T-helper 17 cell (primary cell): Measurements from ENCODE around the gene PTPN20. TPM values are rescaled to one million over a fixed set of nuclear protein-coding genes. Genes with fewer than 3 reads are reported as not detected.

Experiments
- ATAC-seq: fragments of 150-1000 bp; cut with Tn5 transposase; 2 replicates; pipeline ENCODE4 v1.10.0; 2021; ENCODE audit warnings: mild to moderate bottlenecking, moderate library complexity
- DNase-seq, 3 donors: peaks; one replicate each; pipeline versions ENCODE4 v3.0.0 to v3.0.0-alpha.2; 2020 to 2021
- H3K9me3 ChIP-seq: one replicate; pipeline ENCODE4 v1.7.0; 2013; ENCODE audit warnings: low read length, mild to moderate bottlenecking; ENCODE audit not compliant: control insufficient read depth, poor library complexity, severe bottlenecking
- H3K27ac Mint-ChIP-seq: one replicate; pipeline ENCODE4 v1.8.0; 2022; ENCODE audit warnings: mild to moderate bottlenecking, moderate library complexity, mixed read lengths
- H3K27me3 Mint-ChIP-seq: one replicate; pipeline ENCODE4 v1.8.0; 2022; ENCODE audit warnings: mixed read lengths
- H3K36me3 Mint-ChIP-seq: one replicate; pipeline ENCODE4 v1.8.0; 2022; ENCODE audit warnings: low read depth, mixed read lengths
- H3K4me1 Mint-ChIP-seq: one replicate; pipeline ENCODE4 v1.8.0; 2022; ENCODE audit warnings: mild to moderate bottlenecking, mixed read lengths
- H3K4me3 Mint-ChIP-seq: one replicate; pipeline ENCODE4 v1.8.0; 2022; ENCODE audit warnings: mild to moderate bottlenecking, moderate library complexity, mixed read lengths
- total RNA-seq, 4 donors: library from RNA in 2 of 4; stranded (reverse) in 2 of 4; gene quantifications; one replicate each; pipeline ENCODE4 v1.2.3 and lab custom pipeline; 2022 to 2026

Gene PTPN20
- total RNA-seq, 2 donors from 2014 or later = 0.34 to 0.82 TPM

- DNase-seq (no peak), ATAC-seq (no peak)
- Mint-ChIP-seq H3K4me3 (no peak overlapping the region), H3K27me3 (peaks cover 4% of the 10 kb centered on the region), H3K4me1 (peaks cover 18% of the 10 kb centered on the region), H3K27ac (no peak overlapping the region), H3K36me3 (no peaks in the 10 kb centered on the region)
- no peaks in the 10 kb centered on the region for H3K9me3 ChIP-seq
Observed at GRCh38 chr10:47045331-47045861, 134.2 kb downstream of the PTPN20 start.

- H3K9me3 ChIP-seq = no peaks in the 10 kb centered on the region
- Mint-ChIP-seq H3K4me1 (peaks cover 19% of the 10 kb centered on the region), H3K4me3 (no peak overlapping the region), H3K27me3 (peaks cover 4% of the 10 kb centered on the region), H3K36me3 (no peaks in the 10 kb centered on the region), H3K27ac (no peak overlapping the region)
- no peak for ATAC-seq
- no peak for DNase-seq
Observed at GRCh38 chr10:47046321-47047126, 135.3 kb downstream of the PTPN20 start.

- H3K9me3 ChIP-seq = no peaks in the 10 kb centered on the region
- peaks cover 4% of the 10 kb centered on the region for H3K27me3 Mint-ChIP-seq
- H3K36me3 Mint-ChIP-seq = no peaks in the 10 kb centered on the region
- peak overlapping the region; percentile 80 for H3K27ac Mint-ChIP-seq
- DNase-seq (no peak), ATAC-seq (no peak)
- peaks cover 19% of the 10 kb centered on the region for H3K4me1 Mint-ChIP-seq
- H3K4me3 Mint-ChIP-seq = peak overlapping the region; percentile 25
Observed at GRCh38 chr10:47047127-47047504, 135.9 kb downstream of the PTPN20 start.

GRCh38 chr10:47047577-47048525 lies 136.6 kb downstream of the PTPN20 start:
- Mint-ChIP-seq H3K27me3 (peaks cover 4% of the 10 kb centered on the region), H3K4me3 (peak overlapping the region; percentile 25), H3K27ac (peak overlapping the region; percentile 80), H3K36me3 (no peaks in the 10 kb centered on the region), H3K4me1 (peaks cover 19% of the 10 kb centered on the region)
- H3K9me3 ChIP-seq = no peaks in the 10 kb centered on the region
- ATAC-seq (peak; percentile 75), DNase-seq (peak; percentile 49 to 68 (median 50))

- Mint-ChIP-seq H3K27me3 (peaks cover 4% of the 10 kb centered on the region), H3K36me3 (no peaks in the 10 kb centered on the region), H3K27ac (no peak overlapping the region), H3K4me3 (no peak overlapping the region), H3K4me1 (peaks cover 21% of the 10 kb centered on the region)
- no peaks in the 10 kb centered on the region for H3K9me3 ChIP-seq
- ATAC-seq = no peak
- no peak for DNase-seq
Observed at GRCh38 chr10:47048526-47048905, 137.3 kb downstream of the PTPN20 start.

GRCh38 chr10:47049056-47049851 lies 138.0 kb downstream of the PTPN20 start:
- Mint-ChIP-seq H3K27ac (no peak overlapping the region), H3K4me1 (peaks cover 21% of the 10 kb centered on the region)
- DNase-seq = no peak

GRCh38 chr10:47049906-47050305 lies 138.7 kb downstream of the PTPN20 start:
- ATAC-seq (no peak), DNase-seq (no peak)
- H3K4me3 Mint-ChIP-seq = no peak overlapping the region
- peaks cover 4% of the 10 kb centered on the region for H3K27me3 Mint-ChIP-seq
- H3K36me3 Mint-ChIP-seq = no peaks in the 10 kb centered on the region
- no peaks in the 10 kb centered on the region for H3K9me3 ChIP-seq
- H3K4me1 Mint-ChIP-seq = peaks cover 21% of the 10 kb centered on the region
- no peak overlapping the region for H3K27ac Mint-ChIP-seq

More at GRCh38 chr10:47049056-47049851, 138.0 kb downstream of the PTPN20 start:
- Mint-ChIP-seq H3K4me3 (no peak overlapping the region), H3K27me3 (peaks cover 4% of the 10 kb centered on the region), H3K36me3 (no peaks in the 10 kb centered on the region)
- no peaks in the 10 kb centered on the region for H3K9me3 ChIP-seq
- ATAC-seq = no peak

- H3K9me3 ChIP-seq = no peaks in the 10 kb centered on the region
- DNase-seq (no peak), ATAC-seq (no peak)
- no peak overlapping the region for H3K27ac Mint-ChIP-seq
- H3K4me3 Mint-ChIP-seq = no peak overlapping the region
- peaks cover 21% of the 10 kb centered on the region for H3K4me1 Mint-ChIP-seq
- H3K27me3 Mint-ChIP-seq = no peaks in the 10 kb centered on the region
- H3K36me3 Mint-ChIP-seq = no peaks in the 10 kb centered on the region
Observed at GRCh38 chr10:47050618-47051455, 139.6 kb downstream of the PTPN20 start.

GRCh38 chr10:47051741-47052238 lies 140.6 kb downstream of the PTPN20 start:
- no peak overlapping the region for H3K27ac Mint-ChIP-seq

More at GRCh38 chr10:47051741-47052238, 140.6 kb downstream of the PTPN20 start:
- no peaks in the 10 kb centered on the region for H3K36me3 Mint-ChIP-seq
- no peaks in the 10 kb centered on the region for H3K9me3 ChIP-seq
- no peaks in the 10 kb centered on the region for H3K27me3 Mint-ChIP-seq
- ATAC-seq (no peak), DNase-seq (no peak)
- H3K4me1 Mint-ChIP-seq = peaks cover 27% of the 10 kb centered on the region
- no peak overlapping the region for H3K4me3 Mint-ChIP-seq
